AG08395 (cell line): ENCODE results near the gene SMAD3.

Experiments
- DNase-seq: peaks from one replicate; pipeline ENCODE4 v3.0.0; 2012; ENCODE audit warnings: mixed read lengths, low spot score

SMAD3 gene

GRCh38 chr15:67036775-67037555 is 28.4 kb upstream of the SMAD3 start:
- no peak for DNase-seq

- DNase-seq, result no peak
Measured at GRCh38 chr15:67037694-67038093, 27.7 kb upstream of the SMAD3 start.

- DNase-seq, result no peak
Measured at GRCh38 chr15:67038736-67039135, 26.7 kb upstream of the SMAD3 start.

- DNase-seq, result no peak
Measured at GRCh38 chr15:67039384-67040075, 25.9 kb upstream of the SMAD3 start.

GRCh38 chr15:67040277-67040676 is 25.1 kb upstream of the SMAD3 start:
- no peak for DNase-seq

- no peak for DNase-seq
Measured at GRCh38 chr15:67042551-67043142, 22.8 kb upstream of the SMAD3 start.

GRCh38 chr15:67043939-67044771 is 21.2 kb upstream of the SMAD3 start:
- peak; percentile 76 for DNase-seq

GRCh38 chr15:67047149-67047661 is 18.2 kb upstream of the SMAD3 start:
- no peak for DNase-seq

- peak; percentile 38 for DNase-seq
Measured at GRCh38 chr15:67048281-67049279, 16.8 kb upstream of the SMAD3 start.

- DNase-seq, result peak; percentile 70
Measured at GRCh38 chr15:67049351-67050044, 15.9 kb upstream of the SMAD3 start.

- DNase-seq, result peak; percentile 50
Measured at GRCh38 chr15:67050062-67050461, 15.3 kb upstream of the SMAD3 start.

GRCh38 chr15:67050522-67051087 is 14.8 kb upstream of the SMAD3 start:
- no peak for DNase-seq

- no peak for DNase-seq
Measured at GRCh38 chr15:67051088-67052045, 14.0 kb upstream of the SMAD3 start.

- no peak for DNase-seq
Measured at GRCh38 chr15:67054676-67055075, 10.7 kb upstream of the SMAD3 start.

GRCh38 chr15:67059127-67059553 is 6.3 kb upstream of the SMAD3 start:
- DNase-seq, result no peak

GRCh38 chr15:67061811-67062368 is 3.5 kb upstream of the SMAD3 start:
- no peak for DNase-seq

GRCh38 chr15:67062369-67062985 is 2.9 kb upstream of the SMAD3 start:
- no peak for DNase-seq
